HCT116 (cell line): ENCODE measurements around the gene GRIN3A. TPM values are rescaled to one million over a fixed set of nuclear protein-coding genes. Genes with fewer than 3 reads are reported as not detected.

ENCODE experiments used
- ATAC-seq: fragments of 200-7000 bp; cut with Tn5 transposase; 2 replicates; pipeline ENCODE4 v1.9.1; 2020; ENCODE audit warnings: mild to moderate bottlenecking, moderate library complexity
- BruUV-seq: library from RNA; stranded (reverse); fragments of 400-500 nt; replicated peaks from 2 replicates; lab custom pipeline; 2021; lab: Mats Ljungman, UMichigan
- CTCF ChIA-PET: fragments of 300-600 bp; sonication (Branson Sonifier 250); formaldehyde crosslinking; loops from one replicate; lab custom pipeline; 2021; ENCODE audit warnings: antibody characterized with exemption; lab: Charles Lee
- POLR2A ChIA-PET: fragments of 300-600, 350-600 bp; sonication (Branson Sonifier 250); formaldehyde crosslinking; loops from one replicate; lab custom pipeline; 2021; ENCODE audit warnings: antibody characterized with exemption; lab: Charles Lee
- RAD21 ChIA-PET, 2 experiments: fragments of 300-600 bp; sonication (Branson Sonifier 250); formaldehyde crosslinking; loops; one replicate each; lab custom pipeline; 2023; ENCODE audit warnings: low total read pairs in 2 of 2; ENCODE audit not compliant: uncharacterized antibody in 2 of 2, unreplicated experiment in 2 of 2, low non-redundant PET in 1 of 2; lab: Charles Lee
- DNase-seq: peaks from one replicate; pipeline ENCODE4 v3.0.0-alpha.2; 2010; ENCODE audit warnings: low read depth, low spot score
- H2AFZ ChIP-seq: fragments of 200-600 bp; shearing (Covaris generic), sonication (generic); 2 replicates; pipeline ENCODE4 v1.6.1; 2017; ENCODE audit warnings: low read depth, mixed run types, mixed read lengths, antibody characterized with exemption, low read length; ENCODE audit not compliant: poor library complexity, severe bottlenecking
- H3K27ac ChIP-seq: 2 replicates; pipeline ENCODE4 v1.5.1; 2012; ENCODE audit warnings: low read depth, low read length
- H3K27me3 ChIP-seq: fragments of 200-600 bp; sonication (generic); 2 replicates; pipeline ENCODE4 v1.6.1; 2016; ENCODE audit warnings: mixed run types, low read length, mixed read lengths; ENCODE audit not compliant: insufficient read depth
- H3K36me3 ChIP-seq, 2 experiments: fragments of 200-500 bp in 1 of 2; fragments of 200-600 bp in 1 of 2; sonication (Bioruptor generic) in 1 of 2; sonication (generic) in 1 of 2; 2 replicates each; pipeline versions ENCODE4 v1.5.1 to v1.6.1; 2014 to 2016; ENCODE audit warnings: low read length in 2 of 2, inconsistent platforms in 1 of 2, mixed read lengths in 1 of 2, mixed run types in 1 of 2; ENCODE audit not compliant: insufficient read depth in 2 of 2, control insufficient read depth in 1 of 2
- H3K4me1 ChIP-seq, 2 experiments: fragments of 200-600 bp in 1 of 2; sonication (generic) in 1 of 2; 2 replicates each; pipeline versions ENCODE4 v1.5.1 to v1.6.1; 2012 to 2017; ENCODE audit warnings: low read length in 2 of 2, inconsistent platforms in 1 of 2, mild to moderate bottlenecking in 1 of 2, mixed read lengths in 1 of 2, mixed run types in 1 of 2, moderate library complexity in 1 of 2; ENCODE audit not compliant: insufficient read depth in 2 of 2, control insufficient read depth in 1 of 2
- H3K4me2 ChIP-seq: fragments of 200-600 bp; sonication (generic); 2 replicates; pipeline ENCODE4 v1.6.1; 2017; ENCODE audit warnings: mixed run types, low read length, mixed read lengths
- H3K4me3 ChIP-seq, 2 experiments: fragments of 200-600 bp in 1 of 2; sonication (generic) in 1 of 2; replicated peaks in 1 of 2; 2 replicates each; pipeline ENCODE4 v1.5.1; 2011 to 2016; ENCODE audit warnings: low read length in 2 of 2, control low read depth in 1 of 2, low read depth in 1 of 2, mild to moderate bottlenecking in 1 of 2, mixed read lengths in 1 of 2, mixed run types in 1 of 2
- H3K79me2 ChIP-seq: fragments of 200-600 bp; sonication (generic); 2 replicates; pipeline ENCODE4 v1.6.1; 2017; ENCODE audit warnings: mild to moderate bottlenecking, mixed run types, low read length, moderate library complexity, mixed read lengths; ENCODE audit not compliant: insufficient read depth
- H3K9ac ChIP-seq: fragments of 200-600 bp; sonication (generic); 2 replicates; pipeline ENCODE4 v1.6.1; 2016; ENCODE audit warnings: low read length, mixed read lengths
- H3K9me2 ChIP-seq: fragments of 200-600 bp; sonication (generic), shearing (Covaris generic); 2 replicates; pipeline ENCODE4 v1.6.1; 2017; ENCODE audit warnings: mixed run types, mild to moderate bottlenecking, moderate library complexity; ENCODE audit not compliant: insufficient read depth
- H3K9me3 ChIP-seq, 2 experiments: fragments of 200-500 bp in 1 of 2; fragments of 200-600 bp in 1 of 2; sonication (Bioruptor generic) in 1 of 2; sonication (generic) in 1 of 2; 2 replicates each; pipeline ENCODE4 v1.6.1; 2014 to 2017; ENCODE audit warnings: low read length in 2 of 2, mixed read lengths in 2 of 2, inconsistent platforms in 1 of 2, low read depth in 1 of 2, mild to moderate bottlenecking in 1 of 2, mixed run types in 1 of 2, moderate library complexity in 1 of 2; ENCODE audit not compliant: control insufficient read depth in 1 of 2, insufficient read depth in 1 of 2
- H4K20me1 ChIP-seq: fragments of 200-600 bp; sonication (generic), shearing (Covaris generic); 2 replicates; pipeline ENCODE4 v1.6.1; 2017; ENCODE audit warnings: mixed run types, mild to moderate bottlenecking, moderate library complexity; ENCODE audit not compliant: insufficient read depth
- CBX3 ChIP-seq: IDR thresholded peaks from 2 replicates; pipeline ENCODE4 v1.6.1; 2012; ENCODE audit warnings: low read depth
- CTCF ChIP-seq, 3 experiments: fragments of 200-600 bp in 1 of 3; sonication (generic) in 1 of 3; IDR thresholded peaks in 2 of 3; conservative IDR thresholded peaks in 1 of 3; 2 replicates each; pipeline ENCODE4 v1.5.1; 2012 to 2017; ENCODE audit warnings: low read depth in 2 of 3, low read length in 2 of 3, antibody characterized with exemption in 1 of 3, borderline replicate concordance in 1 of 3, control low read depth in 1 of 3, mild to moderate bottlenecking in 1 of 3, mixed read lengths in 1 of 3, mixed run types in 1 of 3, moderate library complexity in 1 of 3; ENCODE audit not compliant: insufficient read depth in 1 of 3
- EGR1 ChIP-seq: IDR thresholded peaks from 2 replicates; pipeline ENCODE4 v1.6.1; 2012; ENCODE audit warnings: low read depth
- ELF1 ChIP-seq: IDR thresholded peaks from 2 replicates; pipeline ENCODE4 v1.6.1; 2012; ENCODE audit warnings: low read depth, borderline replicate concordance
- FOSL1 ChIP-seq: IDR thresholded peaks from 2 replicates; pipeline ENCODE4 v1.6.1; 2012; ENCODE audit warnings: low read depth
- POLR2AphosphoS5 ChIP-seq: IDR thresholded peaks from 2 replicates; pipeline ENCODE4 v1.6.1; 2011; ENCODE audit warnings: mild to moderate bottlenecking, low read depth, low read length, moderate library complexity
- REST ChIP-seq: IDR thresholded peaks from 2 replicates; pipeline ENCODE4 v1.6.1; 2012; ENCODE audit warnings: low read depth
- SIN3A ChIP-seq: IDR thresholded peaks from 2 replicates; pipeline ENCODE4 v1.6.1; 2012; ENCODE audit warnings: low read depth
- SRF ChIP-seq: IDR thresholded peaks from 2 replicates; pipeline ENCODE4 v1.6.1; 2012; ENCODE audit warnings: low read depth
- YY1 ChIP-seq: IDR thresholded peaks from 2 replicates; pipeline ENCODE4 v1.6.1; 2011; ENCODE audit warnings: low read length, low read depth, moderate library complexity, mild to moderate bottlenecking; ENCODE audit not compliant: insufficient replicate concordance; ENCODE audit errors: extremely low read depth
- ZBTB33 ChIP-seq: IDR thresholded peaks from 2 replicates; pipeline ENCODE4 v1.6.1; 2011; ENCODE audit warnings: mild to moderate bottlenecking, low read length, moderate library complexity; ENCODE audit not compliant: insufficient replicate concordance; ENCODE audit errors: extremely low read depth
- ZFX ChIP-seq: fragments of 450-650 bp; IDR thresholded peaks from 2 replicates; pipeline ENCODE4 v1.6.1; 2017
- ZNF274 ChIP-seq: fragments of 200-500 bp; sonication (Bioruptor generic); IDR thresholded peaks from 2 replicates; pipeline ENCODE4 v1.6.1; 2014; ENCODE audit warnings: mild to moderate bottlenecking, low read depth, low read length, inconsistent platforms
- intact Hi-C: fragments of 100-400 bp; cut with micrococcal nuclease; formaldehyde crosslinking; loops from 2 replicates; pipeline ENCODE4 v1.10.0; 2022
- total RNA-seq: library from RNA; stranded (reverse); gene quantifications from one replicate; pipeline ENCODE4 v1.2.1, GENCODE V29; 2021; ENCODE audit not compliant: unreplicated experiment

GRIN3A gene
- total RNA-seq, 1 experiment from 2014 or later, result not detected

- RAD21 ChIA-PET, result no interaction called here
- Histone ChIP-seq H3K9me3 (no peaks in the 10 kb centered on the region), H2AFZ (no peak overlapping the region), H3K9me2 (no peaks in the 10 kb centered on the region), H3K4me2 (no peak overlapping the region), H3K79me2 (no peaks in the 10 kb centered on the region), H3K27ac (no peak overlapping the region), H3K4me1 (peaks cover 0 to 4% of the 10 kb centered on the region in 2 experiments; a peak in 1 of 4 replicates), H3K27me3 (peaks cover 26% of the 10 kb centered on the region), H3K36me3 (no peaks in the 10 kb centered on the region), H4K20me1 (no peaks in the 10 kb centered on the region), H3K9ac (no peak overlapping the region), H3K4me3 (no peak overlapping the region)
- POLR2A ChIA-PET, result no interaction called here
- CTCF ChIA-PET, result no interaction called here
- TF ChIP-seq REST, result no peak
- no peak for TF ChIP-seq ZNF274
- TF ChIP-seq ELF1, result no peak
- no peak for TF ChIP-seq YY1
- no peak for TF ChIP-seq ZBTB33
- no peak for TF ChIP-seq POLR2AphosphoS5
- TF ChIP-seq EGR1, result no peak
- no peak for TF ChIP-seq FOSL1
- TF ChIP-seq SIN3A, result no peak
- TF ChIP-seq CTCF (IDR thresholded peaks at IDR 0.05 in 2 of 3, conservative IDR thresholded peaks at IDR 0.05 in 1 of 3; ENCODE audit: borderline replicate concordance in 1 of 3, insufficient read depth in 1 of 3, low read depth in 2 of 3, low read length in 2 of 3), result no peak
- TF ChIP-seq SRF, result no peak
- TF ChIP-seq ZFX, result no peak
- TF ChIP-seq CBX3, result no peak
- intact Hi-C loops, result loop anchor here (5.0 kb wide), 1 partner anchor 105 kb away; no protein-coding TSS in a partner anchor
- ATAC-seq (no peak), DNase-seq (no peak)
- BruUV-seq, result no TSS peak
Measured at GRCh38 chr9:101707721-101708120, 30.7 kb downstream of the GRIN3A start.
